ENCODE data around the gene PPM1B.
A peak's percentile ranks its signal among the peaks of the same experiment; 100 is the strongest.

Gene PPM1B

GRCh38 chr2:44267269-44267795, 98.7 kb downstream of the PPM1B start:
- no peak for DNase-seq

- DNase-seq, result peak; percentile 50
Measured at GRCh38 chr2:44267796-44268648, 99.3 kb downstream of the PPM1B start.

GRCh38 chr2:44269831-44270230, 101.2 kb downstream of the PPM1B start:
- DNase-seq, result no peak

DNA sequence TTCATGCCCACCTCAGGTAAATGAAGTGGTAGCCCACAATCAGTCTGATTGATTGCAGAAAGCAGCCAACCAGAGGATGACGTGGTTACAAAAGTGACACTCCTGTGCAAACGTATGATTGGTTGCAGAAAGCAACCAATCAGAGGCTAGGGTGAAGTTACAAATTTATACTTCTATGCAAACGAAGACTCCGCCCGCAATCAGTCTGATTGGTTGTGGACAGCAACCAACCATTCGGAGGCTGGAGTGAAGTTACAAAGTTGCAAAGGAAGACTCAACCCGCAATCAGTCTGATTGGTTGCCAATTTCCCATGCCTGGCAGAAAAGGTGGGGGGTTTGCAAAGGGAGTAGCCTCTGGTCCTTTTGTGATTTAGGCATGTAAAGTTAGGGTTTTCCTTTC, 102.6 kb downstream of the PPM1B start:
- no peak for DNase-seq

GRCh38 chr2:44273076-44273475, 104.4 kb downstream of the PPM1B start:
- no peak for DNase-seq

DNA sequence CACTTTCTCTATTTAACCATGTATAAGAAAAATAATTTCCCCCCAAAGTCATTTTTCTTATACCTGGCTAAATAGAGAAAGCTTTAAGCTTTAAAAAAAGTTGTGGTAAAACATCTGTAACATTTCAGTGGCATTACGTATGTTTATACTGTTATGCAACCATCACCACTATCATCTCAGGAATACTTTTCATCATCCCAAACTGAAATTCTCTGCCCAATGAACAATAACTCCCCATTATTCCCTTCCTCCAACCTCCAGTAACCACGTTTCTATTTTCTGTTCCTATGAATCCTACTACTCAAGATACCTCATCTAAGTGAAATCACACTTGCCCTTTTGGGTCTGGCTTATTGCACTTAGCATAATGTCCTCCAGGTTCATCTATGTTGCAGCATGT, 104.9 kb downstream of the PPM1B start:
- DNase-seq, result no peak

DNA sequence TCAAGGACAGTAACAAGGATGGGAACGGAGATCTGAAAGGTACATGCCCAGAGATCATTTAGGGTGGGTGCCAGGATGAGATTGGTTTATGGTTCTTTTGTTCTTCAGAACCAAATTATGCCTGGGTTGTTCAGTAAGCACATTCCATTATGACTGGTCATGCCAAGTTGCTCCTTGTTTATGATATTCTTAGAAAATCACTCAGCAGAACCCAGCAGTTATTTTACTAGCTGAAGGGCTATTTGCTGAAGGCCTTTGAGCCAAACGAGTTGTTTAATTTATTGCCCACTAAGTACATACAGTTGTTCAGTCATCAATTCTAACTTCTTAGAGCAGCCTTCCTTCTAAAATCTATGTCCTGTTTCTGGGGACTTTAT, 107.2 kb downstream of the PPM1B start:
- no peak for DNase-seq

- no peak for DNase-seq
Measured at GRCh38 chr2:44277541-44277940, 108.9 kb downstream of the PPM1B start.

- no peak for DNase-seq
Measured at GRCh38 chr2:44280869-44281268, 112.2 kb downstream of the PPM1B start.

All from eye (tissue), 1 donor.